Measurements from ENCODE around the gene EFCAB13. TPM values are rescaled to one million over a fixed set of nuclear protein-coding genes. Genes with fewer than 3 reads are reported as not detected.

The EFCAB13 gene
- total and polyA plus RNA-seq, 2 donors (not counting 1 experiment from before 2014, with no cell fraction given), result 1.3 to 9.2 TPM

DNA sequence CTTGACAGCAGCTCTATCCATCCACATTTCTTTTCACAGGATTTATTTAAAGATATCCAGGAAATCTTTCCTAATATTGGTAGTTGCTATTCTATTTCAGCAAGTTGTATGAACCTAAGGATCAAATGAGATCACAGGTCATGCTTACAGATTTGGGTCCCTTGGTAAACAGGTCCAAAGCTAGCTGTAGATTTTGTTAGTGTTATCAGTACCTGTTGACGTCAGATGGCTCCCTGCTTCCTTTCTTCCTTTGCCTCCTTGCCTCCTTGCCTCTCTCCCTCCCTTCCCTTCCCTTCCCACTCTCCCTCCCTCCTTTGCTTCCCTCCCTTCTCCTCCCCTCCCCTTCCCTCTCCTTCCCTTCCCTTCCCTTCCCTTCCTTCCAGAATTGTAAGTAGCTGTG is 76.6 kb downstream of the EFCAB13 start:
- H2AFZ ChIP-seq (ENCODE audit: low read length), result no peak overlapping the region
- no peak for TF ChIP-seq EZH2 (IDR thresholded peaks at IDR 0.05; ENCODE audit: low read length, missing control alignments)
- TF ChIP-seq, protein P1, sequence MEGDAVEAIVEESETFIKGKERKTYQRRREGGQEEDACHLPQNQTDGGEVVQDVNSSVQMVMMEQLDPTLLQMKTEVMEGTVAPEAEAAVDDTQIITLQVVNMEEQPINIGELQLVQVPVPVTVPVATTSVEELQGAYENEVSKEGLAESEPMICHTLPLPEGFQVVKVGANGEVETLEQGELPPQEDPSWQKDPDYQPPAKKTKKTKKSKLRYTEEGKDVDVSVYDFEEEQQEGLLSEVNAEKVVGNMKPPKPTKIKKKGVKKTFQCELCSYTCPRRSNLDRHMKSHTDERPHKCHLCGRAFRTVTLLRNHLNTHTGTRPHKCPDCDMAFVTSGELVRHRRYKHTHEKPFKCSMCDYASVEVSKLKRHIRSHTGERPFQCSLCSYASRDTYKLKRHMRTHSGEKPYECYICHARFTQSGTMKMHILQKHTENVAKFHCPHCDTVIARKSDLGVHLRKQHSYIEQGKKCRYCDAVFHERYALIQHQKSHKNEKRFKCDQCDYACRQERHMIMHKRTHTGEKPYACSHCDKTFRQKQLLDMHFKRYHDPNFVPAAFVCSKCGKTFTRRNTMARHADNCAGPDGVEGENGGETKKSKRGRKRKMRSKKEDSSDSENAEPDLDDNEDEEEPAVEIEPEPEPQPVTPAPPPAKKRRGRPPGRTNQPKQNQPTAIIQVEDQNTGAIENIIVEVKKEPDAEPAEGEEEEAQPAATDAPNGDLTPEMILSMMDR (conservative IDR thresholded peaks at IDR 0.05 in 1 of 2, IDR thresholded peaks at IDR 0.05 in 1 of 2; ENCODE audit: low read depth in 1 of 2, low read length in 2 of 2), result no peak
- H3K9ac ChIP-seq (ENCODE audit: insufficient read depth, low read length), result no peak overlapping the region
- H3K27ac ChIP-seq (ENCODE audit: insufficient read depth, low read length), result no peak overlapping the region
- H3K36me3 ChIP-seq (ENCODE audit: control insufficient read depth, insufficient read depth, low read length), result no peaks in the 10 kb centered on the region
- no peaks in the 10 kb centered on the region for H3K27me3 ChIP-seq (ENCODE audit: control insufficient read depth, insufficient read depth, low read length)
- no peak for DNase-seq (ENCODE audit: low read depth in 2 of 2)
- H3K9me3 ChIP-seq (ENCODE audit: control insufficient read depth, insufficient read depth, low read depth, low read length), result no peaks in the 10 kb centered on the region
- no peak overlapping the region for H3K4me3 ChIP-seq (replicated peaks in 1 of 4; ENCODE audit: control extremely low read depth in 1 of 4, insufficient read depth in 1 of 4, low read depth in 3 of 4, low read length in 4 of 4)
- no peaks in the 10 kb centered on the region for H3K79me2 ChIP-seq (ENCODE audit: control insufficient read depth, insufficient read depth, low read length)
- no peaks in the 10 kb centered on the region for H4K20me1 ChIP-seq (ENCODE audit: control insufficient read depth, extremely low read depth, insufficient read depth, low read length)
- no peak overlapping the region for H3K4me2 ChIP-seq (ENCODE audit: extremely low read depth, insufficient read depth, low read length)
- H3K4me1 ChIP-seq (ENCODE audit: control insufficient read depth, extremely low read depth, insufficient read depth, low read length), result no peaks in the 10 kb centered on the region

DNA sequence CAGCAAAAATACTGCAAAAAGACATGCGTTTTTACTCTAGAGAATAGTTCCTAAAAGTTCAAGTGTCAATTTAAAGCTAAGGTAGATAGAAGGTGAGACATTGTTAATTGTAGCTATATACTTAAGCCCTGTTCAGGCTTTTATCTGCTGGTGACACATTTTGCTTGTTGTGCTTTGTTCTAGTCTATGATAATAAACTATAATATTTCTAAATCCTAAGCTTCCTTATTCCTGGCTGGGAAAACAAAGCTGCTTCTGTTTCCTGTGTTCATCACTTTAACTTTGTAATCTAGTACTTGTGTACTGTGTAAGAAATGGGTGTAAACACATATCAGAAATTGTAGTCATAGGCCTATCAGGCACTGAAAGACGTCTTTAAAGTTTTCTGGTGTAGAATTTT is 77.3 kb downstream of the EFCAB13 start:
- H3K79me2 ChIP-seq (ENCODE audit: control insufficient read depth, insufficient read depth, low read length), result no peaks in the 10 kb centered on the region
- H3K9ac ChIP-seq (ENCODE audit: insufficient read depth, low read length), result no peak overlapping the region
- no peaks in the 10 kb centered on the region for H3K4me1 ChIP-seq (ENCODE audit: control insufficient read depth, extremely low read depth, insufficient read depth, low read length)
- no peak overlapping the region for H3K4me3 ChIP-seq (replicated peaks in 1 of 4; ENCODE audit: control extremely low read depth in 1 of 4, insufficient read depth in 1 of 4, low read depth in 3 of 4, low read length in 4 of 4)
- TF ChIP-seq EZH2 (IDR thresholded peaks at IDR 0.05; ENCODE audit: low read length, missing control alignments), result no peak
- TF ChIP-seq, protein P1 (conservative IDR thresholded peaks at IDR 0.05 in 1 of 2, IDR thresholded peaks at IDR 0.05 in 1 of 2; ENCODE audit: low read depth in 1 of 2, low read length in 2 of 2), result no peak
- no peak overlapping the region for H2AFZ ChIP-seq (ENCODE audit: low read length)
- no peaks in the 10 kb centered on the region for H3K36me3 ChIP-seq (ENCODE audit: control insufficient read depth, insufficient read depth, low read length)
- no peak overlapping the region for H3K27ac ChIP-seq (ENCODE audit: insufficient read depth, low read length)
- no peaks in the 10 kb centered on the region for H3K27me3 ChIP-seq (ENCODE audit: control insufficient read depth, insufficient read depth, low read length)
- no peak overlapping the region for H3K4me2 ChIP-seq (ENCODE audit: extremely low read depth, insufficient read depth, low read length)
- DNase-seq (ENCODE audit: low read depth in 2 of 2), result no peak
- H4K20me1 ChIP-seq (ENCODE audit: control insufficient read depth, extremely low read depth, insufficient read depth, low read length), result no peaks in the 10 kb centered on the region
- no peaks in the 10 kb centered on the region for H3K9me3 ChIP-seq (ENCODE audit: control insufficient read depth, insufficient read depth, low read depth, low read length)

- H3K4me3 ChIP-seq (replicated peaks in 1 of 4; ENCODE audit: control extremely low read depth in 1 of 4, insufficient read depth in 1 of 4, low read depth in 3 of 4, low read length in 4 of 4), result no peak overlapping the region
- no peak for TF ChIP-seq EZH2 (IDR thresholded peaks at IDR 0.05; ENCODE audit: low read length, missing control alignments)
- TF ChIP-seq, protein P1 (conservative IDR thresholded peaks at IDR 0.05 in 1 of 2, IDR thresholded peaks at IDR 0.05 in 1 of 2; ENCODE audit: low read depth in 1 of 2, low read length in 2 of 2), result no peak
- no peak overlapping the region for H3K27ac ChIP-seq (ENCODE audit: insufficient read depth, low read length)
- DNase-seq (ENCODE audit: low read depth in 2 of 2), result peak in 1 of 2 donors; percentile 8
- no peaks in the 10 kb centered on the region for H3K27me3 ChIP-seq (ENCODE audit: control insufficient read depth, insufficient read depth, low read length)
- H3K9me3 ChIP-seq (ENCODE audit: control insufficient read depth, insufficient read depth, low read depth, low read length), result no peaks in the 10 kb centered on the region
- H4K20me1 ChIP-seq (ENCODE audit: control insufficient read depth, extremely low read depth, insufficient read depth, low read length), result no peaks in the 10 kb centered on the region
- no peaks in the 10 kb centered on the region for H3K4me1 ChIP-seq (ENCODE audit: control insufficient read depth, extremely low read depth, insufficient read depth, low read length)
- no peaks in the 10 kb centered on the region for H3K79me2 ChIP-seq (ENCODE audit: control insufficient read depth, insufficient read depth, low read length)
- H2AFZ ChIP-seq (ENCODE audit: low read length), result no peak overlapping the region
- H3K36me3 ChIP-seq (ENCODE audit: control insufficient read depth, insufficient read depth, low read length), result no peaks in the 10 kb centered on the region
- no peak overlapping the region for H3K4me2 ChIP-seq (ENCODE audit: extremely low read depth, insufficient read depth, low read length)
- H3K9ac ChIP-seq (ENCODE audit: insufficient read depth, low read length), result no peak overlapping the region
Observed at GRCh38 chr17:47404006-47404405, 80.3 kb downstream of the EFCAB13 start.

Data from fibroblast of lung (primary cell).